GM15510 (cell line): ENCODE data around the gene CDKL5.

Experiments used
- POLR2A ChIP-seq: IDR thresholded peaks from 3 replicates; pipeline ENCODE4 v1.6.1; 2011; ENCODE audit warnings: borderline replicate concordance; ENCODE audit not compliant: insufficient read length; ENCODE audit errors: extremely low read depth

CDKL5 gene

GRCh38 chrX:18640686-18641085 lies 215.3 kb downstream of the CDKL5 start:
- no peak for TF ChIP-seq POLR2A

- no peak for TF ChIP-seq POLR2A
Measured at GRCh38 chrX:18643243-18643642, 217.8 kb downstream of the CDKL5 start.

GRCh38 chrX:18643853-18644252 lies 218.4 kb downstream of the CDKL5 start:
- no peak for TF ChIP-seq POLR2A

- TF ChIP-seq POLR2A = no peak
Measured at GRCh38 chrX:18647621-18648020, 222.2 kb downstream of the CDKL5 start.

GRCh38 chrX:18649498-18649951 lies 224.1 kb downstream of the CDKL5 start:
- no peak for TF ChIP-seq POLR2A

GRCh38 chrX:18650662-18651061 lies 225.3 kb downstream of the CDKL5 start:
- TF ChIP-seq POLR2A = no peak

- TF ChIP-seq POLR2A = no peak
Measured at GRCh38 chrX:18652636-18653035, 227.2 kb downstream of the CDKL5 start.

- TF ChIP-seq POLR2A = no peak
Measured at GRCh38 chrX:18654875-18655836, 229.7 kb downstream of the CDKL5 start.

- no peak for TF ChIP-seq POLR2A
Measured at GRCh38 chrX:18661273-18661672, 235.9 kb downstream of the CDKL5 start.

GRCh38 chrX:18664947-18665346 lies 239.5 kb downstream of the CDKL5 start:
- TF ChIP-seq POLR2A = no peak

- TF ChIP-seq POLR2A = no peak
Measured at GRCh38 chrX:18666614-18667013, 241.2 kb downstream of the CDKL5 start.

- TF ChIP-seq POLR2A = no peak
Measured at GRCh38 chrX:18668071-18668835, 242.8 kb downstream of the CDKL5 start.

GRCh38 chrX:18672008-18672407 lies 246.6 kb downstream of the CDKL5 start, which contains the start of gene RS1:
TSS of gene RS1 (minus strand) at chrX:18672108. CDS start at chrX:18672068, 40 bp downstream.
- TF ChIP-seq POLR2A = no peak

- TF ChIP-seq POLR2A = no peak
Measured at GRCh38 chrX:18674417-18674787, 249.0 kb downstream of the CDKL5 start.
